ENCODE results near the gene FANCC.
A peak's percentile ranks its signal among the peaks of the same experiment; 100 is the strongest.

Gene FANCC

GRCh38 chr9:95135756-95136155 lies 181.8 kb downstream of the FANCC start:
- peaks cover 41% of the 10 kb centered on the region for H3K4me1 Mint-ChIP-seq
- no peak overlapping the region for H3K4me3 Mint-ChIP-seq
- H3K9me3 Mint-ChIP-seq, result no peaks in the 10 kb centered on the region
- no peak overlapping the region for H3K27ac Mint-ChIP-seq
- no peak for TF ChIP-seq CTCF (IDR thresholded peaks at IDR 0.05)
- no peaks in the 10 kb centered on the region for H3K27me3 Mint-ChIP-seq (ENCODE audit: low read depth, poor library complexity)
- DNase-seq, result no peak
- H3K36me3 Mint-ChIP-seq (ENCODE audit: low read depth), result peaks cover 6% of the 10 kb centered on the region

GRCh38 chr9:95134457-95134881 lies 183.0 kb downstream of the FANCC start:
- Mint-ChIP-seq H3K4me1 (peaks cover 49% of the 10 kb centered on the region), H3K4me3 (no peak overlapping the region), H3K27ac (no peak overlapping the region), H3K27me3 (ENCODE audit: low read depth, poor library complexity) (no peaks in the 10 kb centered on the region), H3K36me3 (ENCODE audit: low read depth) (peaks cover 6% of the 10 kb centered on the region), H3K9me3 (no peaks in the 10 kb centered on the region)
- TF ChIP-seq CTCF (IDR thresholded peaks at IDR 0.05), result no peak
- no peak for DNase-seq

- H3K4me1 Mint-ChIP-seq, result peaks cover 47% of the 10 kb centered on the region
- H3K36me3 Mint-ChIP-seq (ENCODE audit: low read depth), result peaks cover 6% of the 10 kb centered on the region
- no peaks in the 10 kb centered on the region for H3K9me3 Mint-ChIP-seq
- no peak for TF ChIP-seq CTCF (IDR thresholded peaks at IDR 0.05)
- H3K4me3 Mint-ChIP-seq, result no peak overlapping the region
- no peaks in the 10 kb centered on the region for H3K27me3 Mint-ChIP-seq (ENCODE audit: low read depth, poor library complexity)
- H3K27ac Mint-ChIP-seq, result peak overlapping the region; percentile 0
- DNase-seq, result no peak
Observed at GRCh38 chr9:95133325-95133705, 184.2 kb downstream of the FANCC start.

GRCh38 chr9:95132366-95133324 lies 184.9 kb downstream of the FANCC start:
- no peak overlapping the region for H3K4me3 Mint-ChIP-seq
- H3K27ac Mint-ChIP-seq, result peak overlapping the region; percentile 0
- DNase-seq, result no peak
- no peaks in the 10 kb centered on the region for H3K27me3 Mint-ChIP-seq (ENCODE audit: low read depth, poor library complexity)
- peaks cover 46% of the 10 kb centered on the region for H3K4me1 Mint-ChIP-seq
- H3K9me3 Mint-ChIP-seq, result no peaks in the 10 kb centered on the region
- H3K36me3 Mint-ChIP-seq (ENCODE audit: low read depth), result peaks cover 4% of the 10 kb centered on the region
- no peak for TF ChIP-seq CTCF (IDR thresholded peaks at IDR 0.05)

GRCh38 chr9:95131023-95131943 lies 186.2 kb downstream of the FANCC start:
- peak; percentile 78 for DNase-seq
- H3K36me3 Mint-ChIP-seq (ENCODE audit: low read depth), result no peaks in the 10 kb centered on the region
- H3K4me3 Mint-ChIP-seq, result peak overlapping the region; percentile 26
- TF ChIP-seq CTCF (IDR thresholded peaks at IDR 0.05), result peak; percentile 84
- no peaks in the 10 kb centered on the region for H3K9me3 Mint-ChIP-seq
- H3K4me1 Mint-ChIP-seq, result peaks cover 42% of the 10 kb centered on the region
- H3K27ac Mint-ChIP-seq, result peak overlapping the region; percentile 57
- H3K27me3 Mint-ChIP-seq (ENCODE audit: low read depth, poor library complexity), result no peaks in the 10 kb centered on the region

Measured in nephron progenitor cell (in vitro differentiated cells).